Non-pigmented ciliary epithelial cell (primary cell): ENCODE results near the gene ZMPSTE24.

Source experiments
- DNase-seq: peaks from one replicate; pipeline ENCODE4 v3.0.0-alpha.2; 2010; ENCODE audit warnings: low read depth

The ZMPSTE24 gene

GRCh38 chr1:40264354-40264781 lies 6.3 kb downstream of the ZMPSTE24 start:
- DNase-seq, result no peak

- no peak for DNase-seq
These were observed 7.3 kb downstream of the ZMPSTE24 start for GRCh38 chr1:40265298-40265697.

- DNase-seq, result no peak
These were observed 7.9 kb downstream of the ZMPSTE24 start for GRCh38 chr1:40265919-40266318.

- no peak for DNase-seq
These were observed 8.9 kb downstream of the ZMPSTE24 start for GRCh38 chr1:40266786-40267535.

GRCh38 chr1:40267767-40268187 lies 9.7 kb downstream of the ZMPSTE24 start:
- DNase-seq, result peak; percentile 70

- DNase-seq, result no peak
These were observed 10.2 kb downstream of the ZMPSTE24 start for GRCh38 chr1:40268211-40268610.

GRCh38 chr1:40270152-40270834 lies 12.3 kb downstream of the ZMPSTE24 start:
- no peak for DNase-seq

GRCh38 chr1:40272653-40273213 lies 14.7 kb downstream of the ZMPSTE24 start:
- no peak for DNase-seq

GRCh38 chr1:40273547-40274166 lies 15.6 kb downstream of the ZMPSTE24 start:
- DNase-seq, result no peak

GRCh38 chr1:40274331-40274730 lies 16.3 kb downstream of the ZMPSTE24 start:
- DNase-seq, result no peak

GRCh38 chr1:40276122-40276521 lies 18.1 kb downstream of the ZMPSTE24 start:
- DNase-seq, result no peak

- no peak for DNase-seq
These were observed 23.8 kb downstream of the ZMPSTE24 start for GRCh38 chr1:40281853-40282252.

- no peak for DNase-seq
These were observed 33.3 kb downstream of the ZMPSTE24 start for GRCh38 chr1:40291293-40291692.

- no peak for DNase-seq
These were observed 41.6 kb downstream of the ZMPSTE24 start for GRCh38 chr1:40299366-40300248.

- DNase-seq, result no peak
These were observed 42.2 kb downstream of the ZMPSTE24 start for GRCh38 chr1:40300249-40300567.

- no peak for DNase-seq
These were observed 42.6 kb downstream of the ZMPSTE24 start for GRCh38 chr1:40300651-40301050.

GRCh38 chr1:40301066-40301465 lies 43.0 kb downstream of the ZMPSTE24 start:
- DNase-seq, result no peak

GRCh38 chr1:40301541-40302299 lies 43.7 kb downstream of the ZMPSTE24 start:
- DNase-seq, result no peak

- DNase-seq, result no peak
These were observed 44.4 kb downstream of the ZMPSTE24 start for GRCh38 chr1:40302475-40302874.

GRCh38 chr1:40303051-40303771 lies 45.2 kb downstream of the ZMPSTE24 start:
- no peak for DNase-seq
